ENCODE results near the gene PSG1.
"Not testable (repeated sequence)": the region's sequence is repeated elsewhere in the genome, so short reads cannot be mapped to it uniquely, and the experiment has no call there.

- not testable (repeated sequence) for TF ChIP-seq CTCF (conservative IDR thresholded peaks at IDR 0.05 in 1 of 2, IDR thresholded peaks at IDR 0.05 in 1 of 2; ENCODE audit: extremely low read depth in 1 of 2, insufficient read depth in 1 of 2, low read depth in 1 of 2, low read length in 2 of 2); EZH2 (IDR thresholded peaks at IDR 0.05; ENCODE audit: borderline replicate concordance, low read length)
These were observed 3.6 kb downstream of the PSG1 start for GRCh38 chr19:42875881-42876280.
